ENCODE measurements around the gene ATP2B3.

- TF ChIP-seq TAF1 (IDR thresholded peaks at IDR 0.05; ENCODE audit: borderline replicate concordance, insufficient read depth, low read length): no peak
- no peak for TF ChIP-seq REST (IDR thresholded peaks at IDR 0.05; ENCODE audit: insufficient read depth in 1 of 2, low read depth in 2 of 2, low read length in 2 of 2)
- no peak for TF ChIP-seq SIN3A (IDR thresholded peaks at IDR 0.05; ENCODE audit: borderline replicate concordance, insufficient read depth, low read length)
Observed at GRCh38 chrX:153495903-153496589, 21.4 kb upstream of the ATP2B3 start.

Measured in PFSK-1 (cell line).